ENCODE data around the gene JAML. TPM values are rescaled to one million over a fixed set of nuclear protein-coding genes. Genes with fewer than 3 reads are reported as not detected.

JAML gene
- total and polyA plus RNA-seq, 2 of the 4 experiments (the other 2 are of a cell fraction): not detected

GRCh38 chr11:118264569-118265465 lies 40.0 kb upstream of the JAML start (continued):
- no peak for TF ChIP-seq NFE2L2 (IDR thresholded peaks at IDR 0.05; ENCODE audit: low read depth, low read length)

- 4% methylated on average over 5 of the region's 19 CpGs; no CpG with 5 or more reads in 1 of the 2 experiments for WGBS, 2 experiments (ENCODE audit: extremely low coverage in 2 of 2, insufficient read length in 1 of 2)
- intact Hi-C loops (cut with micrococcal nuclease) (no loop called here), dilution Hi-C loops (cut with HindIII; ENCODE audit: low sequenced_read_pairs, unreplicated experiment) (no loop called here), in situ Hi-C loops (cut with MboI; ENCODE audit: low sequenced_read_pairs) (no loop called here)
- Histone ChIP-seq H3K4me3 (ENCODE audit: insufficient read depth, low read depth, low read length) (no peak within 1 kb of the TSS), H3K18ac (ENCODE audit: low read depth, low read length) (no peak within 1 kb of the TSS), H2AK9ac (replicated peaks; ENCODE audit: low read depth, low read length, poor library complexity) (no peak within 1 kb of the TSS), H3K36me3 (ENCODE audit: control insufficient read depth, insufficient read depth, low read length) (no peaks in the 10 kb centered on the region), H2AK5ac (ENCODE audit: low read depth, low read length) (no peak within 1 kb of the TSS), H3K9ac (ENCODE audit: low read depth, low read length) (no peak within 1 kb of the TSS), H2BK15ac (ENCODE audit: low read depth, low read length) (no peak within 1 kb of the TSS), H3K56ac (ENCODE audit: extremely low read depth, insufficient read depth, low read length) (no peak within 1 kb of the TSS), H3K4ac (ENCODE audit: low read depth, low read length) (no peak within 1 kb of the TSS), H3K9me1 (ENCODE audit: insufficient read depth, low read length) (no peaks in the 10 kb centered on the region), H2AFZ (replicated peaks; ENCODE audit: low read length, poor library complexity) (no peak within 1 kb of the TSS), H3K9me3 (ENCODE audit: control insufficient read depth, insufficient read depth, low read length) (no peaks in the 10 kb centered on the region), H3K79me1 (ENCODE audit: low read depth in 1 of 2, low read length in 2 of 2) (no peaks in the 10 kb centered on the region), H3K27me3 (ENCODE audit: control insufficient read depth, insufficient read depth, low read length) (peaks cover 23% of the 10 kb centered on the region), H3K4me2 (ENCODE audit: low read depth, low read length) (no peak within 1 kb of the TSS), H4K5ac (ENCODE audit: low read depth, low read length) (no peak within 1 kb of the TSS), H2BK20ac (ENCODE audit: low read depth, low read length) (no peak within 1 kb of the TSS), H3K23ac (ENCODE audit: low read depth, low read length) (no peak within 1 kb of the TSS), H3K27ac (ENCODE audit: insufficient read depth, low read length) (no peak within 1 kb of the TSS), H3K14ac (replicated peaks; ENCODE audit: low read depth, low read length) (no peak within 1 kb of the TSS), H2BK5ac (ENCODE audit: low read depth, low read length, poor library complexity, severe bottlenecking) (no peak within 1 kb of the TSS), H3K4me1 (ENCODE audit: control insufficient read depth, insufficient read depth, low read length) (no peaks in the 10 kb centered on the region), H4K8ac (ENCODE audit: low read depth in 2 of 2, low read length in 2 of 2) (no peak within 1 kb of the TSS), H4K20me1 (ENCODE audit: insufficient read depth, low read length) (no peaks in the 10 kb centered on the region), H2BK120ac (ENCODE audit: low read depth, low read length) (no peak within 1 kb of the TSS), H4K91ac (ENCODE audit: insufficient read depth, low read depth, low read length) (no peak within 1 kb of the TSS)
- POLR2A ChIA-PET (ENCODE audit: unreplicated experiment): no interaction called here
- ATAC-seq (ENCODE audit: low read depth) (peak; percentile 35), DNase-seq (no peak)
- TF ChIP-seq CEBPB (IDR thresholded peaks at IDR 0.05; ENCODE audit: low read depth, low read length): no peak
- no peak for TF ChIP-seq NFE2L2 (IDR thresholded peaks at IDR 0.05; ENCODE audit: low read depth, low read length)
- no peak for TF ChIP-seq MAFK (IDR thresholded peaks at IDR 0.05; ENCODE audit: low read depth, low read length)
- TF ChIP-seq FOS (IDR thresholded peaks at IDR 0.05; ENCODE audit: low read depth, low read length): no peak
- TF ChIP-seq ELK1 (IDR thresholded peaks at IDR 0.05; ENCODE audit: borderline replicate concordance, low read depth, low read length): no peak
- no peak for TF ChIP-seq SMC3 (IDR thresholded peaks at IDR 0.05; ENCODE audit: low read depth, low read length)
- TF ChIP-seq POLR2A (IDR thresholded peaks at IDR 0.05; ENCODE audit: low read depth, low read length): no peak
- no TSS peak for BruUV-seq (replicated peaks)
- CTCF ChIA-PET: no interaction called here
Observed at GRCh38 chr11:118263695-118264568, 39.1 kb upstream of the JAML start, which contains the start of gene MPZL2. Gene MPZL2, minus strand, starts transcription at chr11:118264297. Its CDS starts 144 bp downstream, at chr11:118264153.
